Activated CD4-positive, alpha-beta T cell treated with anti-CD3 and anti-CD28 coated beads, Interleukin-2, amount 10 ng/mL, durations not matched to agents 24 days and 14 days (primary cell): ENCODE data around the gene MAP3K7CL. TPM values are rescaled to one million over a fixed set of nuclear protein-coding genes. Genes with fewer than 3 reads are reported as not detected.

Source experiments
- DNase-seq: peaks from one replicate; pipeline ENCODE4 v3.0.0; 2022
- H3K27ac Mint-ChIP-seq: one replicate; pipeline ENCODE4 v1.8.0; 2022; ENCODE audit warnings: mild to moderate bottlenecking, mixed read lengths
- H3K27me3 Mint-ChIP-seq: one replicate; pipeline ENCODE4 v1.8.0; 2022; ENCODE audit warnings: mixed read lengths
- H3K36me3 Mint-ChIP-seq: one replicate; pipeline ENCODE4 v1.8.0; 2022; ENCODE audit warnings: low read depth, mild to moderate bottlenecking, mixed read lengths
- H3K4me1 Mint-ChIP-seq: one replicate; pipeline ENCODE4 v1.8.0; 2021; ENCODE audit warnings: mixed read lengths
- H3K4me3 Mint-ChIP-seq: one replicate; pipeline ENCODE4 v1.8.0; 2022; ENCODE audit warnings: mild to moderate bottlenecking, moderate library complexity, mixed read lengths
- H3K9me3 Mint-ChIP-seq: one replicate; pipeline ENCODE4 v1.8.0; 2021; ENCODE audit warnings: mixed read lengths
- intact Hi-C: fragments of 100-400 bp; cut with micrococcal nuclease; formaldehyde crosslinking; loops from one replicate; pipeline ENCODE4 v1.15.1; 2023
- total RNA-seq: library from RNA; stranded (reverse); gene quantifications from 2 replicates; pipeline ENCODE4 v1.2.3, GENCODE V29; 2022

MAP3K7CL gene
- total RNA-seq, 1 donor from 2014 or later: 4.0 TPM

- H3K4me3 Mint-ChIP-seq: no peak overlapping the region
Measured at GRCh38 chr21:29221253-29221744, 90.9 kb downstream of the MAP3K7CL start.

GRCh38 chr21:29224006-29224405, 93.6 kb downstream of the MAP3K7CL start:
- H3K27me3 Mint-ChIP-seq: peaks cover 20% of the 10 kb centered on the region
- H3K27ac Mint-ChIP-seq: no peak overlapping the region
- peaks cover 12% of the 10 kb centered on the region for H3K9me3 Mint-ChIP-seq
- no peaks in the 10 kb centered on the region for H3K36me3 Mint-ChIP-seq
- intact Hi-C loops: no loop called here
- no peak for DNase-seq
- peaks cover 8% of the 10 kb centered on the region for H3K4me1 Mint-ChIP-seq
- no peak overlapping the region for H3K4me3 Mint-ChIP-seq

More at GRCh38 chr21:29221253-29221744, 90.9 kb downstream of the MAP3K7CL start:
- peaks cover 10% of the 10 kb centered on the region for H3K27me3 Mint-ChIP-seq
- no peak overlapping the region for H3K27ac Mint-ChIP-seq
- no peaks in the 10 kb centered on the region for H3K36me3 Mint-ChIP-seq
- no peak for DNase-seq
- H3K4me1 Mint-ChIP-seq: peaks cover 5% of the 10 kb centered on the region
- intact Hi-C loops: no loop called here
- peaks cover 19% of the 10 kb centered on the region for H3K9me3 Mint-ChIP-seq

Other genes with a start within 250 kb of the MAP3K7CL start
- gene LTN1, start 137.8 kb upstream of the MAP3K7CL start, total RNA-seq: 25.6 and 31.0 TPM in 2 replicates
- 12.2 and 12.3 TPM in 2 replicates for gene RWDD2B, start 111.3 kb upstream of the MAP3K7CL start, total RNA-seq
- gene USP16, start 106.0 kb upstream of the MAP3K7CL start, total RNA-seq: 45.7 and 46.7 TPM in 2 replicates
- gene CCT8, start 57.0 kb upstream of the MAP3K7CL start, total RNA-seq: 432 and 438 TPM in 2 replicates
- 21.5 and 24.8 TPM in 2 replicates for gene BACH1, start 168.3 kb downstream of the MAP3K7CL start, total RNA-seq